GM21367 (cell line): Measurements from ENCODE around the gene RNASEH2C.
"Not testable (repeated sequence)": the region's sequence is repeated elsewhere in the genome, so short reads cannot be mapped to it uniquely, and the experiment has no call there.

Experiments
- ATAC-seq: cut with Tn5 transposase; IDR thresholded peaks from one replicate; pipeline ENCODE4 v1.9.1; 2021; ENCODE audit not compliant: unreplicated experiment

RNASEH2C gene

DNA sequence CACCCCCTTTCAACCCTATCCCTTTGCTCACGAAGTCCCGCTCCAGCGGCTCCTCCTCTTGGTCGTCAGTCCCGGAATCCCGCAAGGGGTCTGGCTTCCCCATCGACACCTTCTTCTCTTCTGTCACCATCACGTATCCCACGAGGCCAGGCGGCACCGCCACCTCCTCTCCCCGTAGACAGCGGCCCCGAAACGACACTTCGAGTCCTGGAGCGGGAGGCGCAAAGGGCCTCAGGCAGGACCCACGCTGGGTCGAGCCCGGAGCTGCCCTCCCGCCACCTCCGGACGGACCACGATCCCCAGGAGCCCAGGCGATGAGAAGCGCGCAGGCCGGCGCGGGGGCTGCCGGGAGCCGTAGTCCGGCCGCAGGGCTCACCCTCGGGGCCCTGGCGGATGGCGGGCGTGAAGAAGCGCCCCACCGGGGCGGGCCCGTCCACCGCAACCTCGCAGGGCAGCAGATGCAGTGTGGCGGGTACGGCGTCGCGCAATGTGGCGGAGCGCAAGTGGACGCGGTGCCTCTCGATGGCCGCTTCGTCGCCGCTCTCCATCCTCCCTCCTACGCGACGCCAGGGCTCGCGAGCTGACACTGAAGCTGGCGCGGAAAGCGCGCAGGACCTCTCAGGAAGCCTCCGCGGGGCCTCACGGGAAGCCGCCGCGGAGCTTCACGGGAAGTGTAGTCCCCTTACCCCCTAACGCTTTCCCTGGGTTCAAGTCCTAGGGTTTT lies at the start of gene RNASEH2C:
Gene RNASEH2C, minus strand, starts transcription at position 588 of the 724 bp plus-strand sequence. Its CDS starts 40 bp downstream, at position 548.
- peak; percentile 45 for ATAC-seq

DNA sequence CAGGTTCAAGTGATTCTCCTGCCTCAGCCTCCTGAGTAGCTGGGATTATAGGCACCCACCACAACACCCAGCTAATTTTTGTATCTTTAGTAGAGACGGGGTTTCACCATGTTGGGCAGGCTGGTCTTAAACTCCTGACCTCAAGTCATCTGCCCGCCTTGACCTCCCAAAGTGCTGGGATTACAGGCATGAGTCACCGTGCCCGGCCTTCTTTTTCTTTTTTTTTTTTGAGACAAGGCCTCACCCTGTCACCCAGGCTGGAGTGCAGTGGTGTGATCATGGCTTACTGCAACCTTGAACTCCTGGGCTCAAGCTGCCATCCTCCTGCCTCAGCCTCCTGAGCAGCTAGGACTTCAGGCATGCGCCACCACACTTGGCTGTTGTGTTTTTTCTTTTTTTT lies 47.2 kb upstream of the RNASEH2C start:
- ATAC-seq, result not testable (repeated sequence)

DNA sequence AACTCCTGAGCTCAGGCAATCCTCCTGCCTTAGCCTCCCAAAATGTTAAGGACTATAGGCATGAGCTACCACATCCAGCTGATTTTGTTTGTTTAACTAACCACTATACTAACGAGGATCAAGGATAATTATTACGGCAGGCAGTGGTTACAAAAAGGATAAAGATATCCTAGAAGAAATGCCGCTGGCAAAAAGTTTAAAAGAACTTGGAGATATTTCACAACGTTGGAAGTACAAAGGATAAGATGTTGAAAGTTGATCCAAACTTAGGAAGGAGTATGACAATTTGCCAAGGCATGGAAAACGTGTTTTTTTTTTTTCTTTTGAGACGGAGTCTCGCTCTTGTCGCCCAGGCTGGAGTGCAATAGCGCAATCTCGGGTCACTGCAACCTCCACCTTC lies 46.8 kb upstream of the RNASEH2C start:
- no peak for ATAC-seq

DNA sequence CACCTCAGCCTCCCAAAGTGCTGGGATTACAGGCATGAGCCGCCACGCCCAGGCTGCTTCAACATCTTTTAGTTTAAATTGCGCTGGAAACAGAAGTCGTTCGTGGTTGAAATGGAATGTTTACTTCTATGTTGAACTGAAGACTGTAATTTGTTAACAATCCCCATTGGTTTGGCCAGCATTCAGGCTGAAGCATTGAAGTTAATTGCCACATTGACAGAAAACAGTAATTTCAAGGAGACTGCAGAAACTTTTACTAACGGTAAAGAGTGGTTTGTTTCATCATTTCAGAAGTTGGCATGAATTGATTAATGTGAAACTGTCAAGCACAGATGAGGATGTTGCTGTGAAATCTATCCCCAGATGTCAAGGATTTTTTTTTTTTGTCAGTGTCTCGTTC lies 45.9 kb upstream of the RNASEH2C start:
- no peak for ATAC-seq

DNA sequence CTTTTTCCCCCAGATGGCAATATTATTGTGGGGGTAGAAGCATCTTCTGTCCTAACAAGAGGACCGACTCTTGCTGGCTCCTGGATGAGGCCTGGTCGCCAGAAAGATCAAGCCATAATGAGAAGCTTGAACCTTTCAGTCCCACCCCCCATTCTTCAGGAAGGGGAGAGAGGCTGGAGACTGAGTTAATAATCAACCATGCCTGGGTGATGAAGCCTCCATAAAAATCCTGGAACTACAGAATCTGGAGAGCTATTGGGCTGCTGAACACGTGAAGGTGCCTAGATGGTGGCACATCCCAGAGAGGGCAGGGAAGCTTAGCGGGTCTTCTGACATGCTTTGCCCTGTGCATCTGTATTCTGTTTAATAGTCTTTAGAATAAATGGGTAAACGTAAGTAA lies 43.8 kb upstream of the RNASEH2C start:
- ATAC-seq, result no peak

DNA sequence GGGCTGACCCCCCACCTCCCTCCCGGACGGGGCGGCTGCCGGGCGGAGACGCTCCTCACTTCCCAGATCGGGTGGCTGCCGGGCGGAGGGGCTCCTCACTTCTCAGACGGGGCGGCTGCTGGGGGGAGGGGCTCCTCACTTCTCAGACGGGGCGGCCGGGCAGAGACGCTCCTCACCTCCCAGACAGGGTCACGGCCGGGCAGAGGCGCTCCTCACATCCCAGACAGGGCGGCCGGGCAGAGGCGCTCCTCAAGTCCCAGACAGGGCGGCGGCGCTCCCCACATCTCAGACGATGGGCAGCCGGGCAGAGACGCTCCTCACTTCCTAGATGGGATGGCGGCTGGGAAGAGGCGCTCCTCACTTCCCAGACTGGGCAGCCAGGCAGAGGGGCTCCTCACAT lies 42.2 kb upstream of the RNASEH2C start:
- not testable (repeated sequence) for ATAC-seq

DNA sequence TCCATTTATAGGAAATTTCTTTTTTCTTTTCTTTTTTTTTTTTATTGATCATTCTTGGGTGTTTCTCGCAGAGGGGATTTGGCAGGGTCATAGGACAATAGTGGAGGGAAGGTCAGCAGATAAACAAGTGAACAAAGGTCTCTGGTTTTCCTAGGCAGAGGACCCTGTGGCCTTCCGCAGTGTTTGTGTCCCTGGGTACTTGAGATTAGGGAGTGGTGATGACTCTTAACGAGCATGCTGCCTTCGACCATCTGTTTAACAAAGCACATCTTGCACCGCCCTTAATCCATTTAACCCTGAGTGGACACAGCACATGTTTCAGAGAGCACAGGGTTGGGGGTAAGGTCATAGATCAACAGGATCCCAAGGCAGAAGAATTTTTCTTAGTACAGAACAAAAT lies 41.6 kb upstream of the RNASEH2C start:
- not testable (repeated sequence) for ATAC-seq

DNA sequence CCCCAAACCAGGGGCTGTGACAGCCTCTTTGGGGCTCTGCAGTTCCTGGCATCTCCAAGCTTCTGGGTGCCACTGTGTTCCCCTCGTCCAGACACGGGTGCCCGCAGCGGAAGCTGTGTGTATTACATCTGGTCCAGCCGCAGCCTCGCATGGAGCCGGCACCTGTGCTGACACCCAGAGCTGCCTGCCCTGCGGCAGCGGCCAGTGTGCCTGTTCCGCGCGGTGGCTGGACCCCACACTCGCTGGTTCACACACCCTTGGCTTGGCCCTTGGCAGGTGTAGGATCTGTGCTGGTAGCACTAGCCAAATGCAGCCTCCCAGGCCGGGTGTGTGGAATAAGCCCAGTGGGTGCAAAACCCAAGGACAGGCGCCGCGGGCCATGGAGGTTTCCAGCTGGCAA lies 24.5 kb upstream of the RNASEH2C start:
- no peak for ATAC-seq

DNA sequence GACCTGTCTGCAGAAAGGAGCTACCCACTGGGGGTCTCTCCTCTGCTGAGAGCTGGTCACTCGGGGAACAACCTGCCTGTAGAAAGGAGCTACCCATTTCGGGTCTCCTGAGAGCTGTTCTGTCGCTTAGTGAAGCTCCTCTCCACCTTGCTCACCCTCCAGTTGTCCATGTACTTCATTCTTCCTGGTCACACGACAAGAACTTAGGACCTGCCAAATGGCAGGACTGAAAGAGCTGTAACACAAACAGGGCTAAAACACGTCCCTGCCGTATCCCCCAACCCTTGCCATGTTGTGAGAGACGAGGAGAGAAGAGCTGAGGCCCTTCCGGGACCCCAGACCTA lies 24.1 kb upstream of the RNASEH2C start:
- ATAC-seq, result no peak

DNA sequence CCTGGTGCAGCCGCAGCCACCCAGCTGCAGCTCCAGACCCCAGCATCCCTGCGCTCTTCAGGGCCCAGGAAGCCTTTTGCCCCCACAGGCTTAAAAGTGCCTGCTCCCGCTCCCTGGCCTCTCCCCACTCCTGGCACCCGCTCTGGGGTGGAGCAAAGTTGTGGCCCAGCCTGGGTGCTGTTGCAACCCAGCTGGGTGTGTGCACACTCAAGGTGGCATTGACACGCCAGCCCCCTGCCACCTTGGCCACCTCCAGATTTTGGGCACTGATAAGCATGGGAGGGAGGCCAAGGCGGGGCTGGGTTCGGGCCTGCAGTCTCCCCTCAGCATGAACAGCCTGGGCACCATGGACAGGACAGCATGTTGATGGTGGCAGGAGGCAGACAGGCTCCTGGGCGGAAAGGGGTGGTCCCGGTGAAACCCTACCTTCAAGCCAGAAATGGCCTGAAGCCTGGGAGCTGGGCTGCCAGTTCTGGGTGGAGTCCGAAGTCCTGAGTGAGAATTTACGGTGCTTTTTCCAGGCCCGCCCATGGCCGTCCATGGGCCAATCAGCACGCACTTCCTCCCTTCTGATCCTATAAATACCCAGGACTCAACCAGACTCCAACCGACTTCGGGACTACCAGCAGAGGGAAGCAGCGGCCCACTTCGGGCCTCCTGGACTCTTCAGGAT lies 23.6 kb upstream of the RNASEH2C start:
- ATAC-seq, result no peak

DNA sequence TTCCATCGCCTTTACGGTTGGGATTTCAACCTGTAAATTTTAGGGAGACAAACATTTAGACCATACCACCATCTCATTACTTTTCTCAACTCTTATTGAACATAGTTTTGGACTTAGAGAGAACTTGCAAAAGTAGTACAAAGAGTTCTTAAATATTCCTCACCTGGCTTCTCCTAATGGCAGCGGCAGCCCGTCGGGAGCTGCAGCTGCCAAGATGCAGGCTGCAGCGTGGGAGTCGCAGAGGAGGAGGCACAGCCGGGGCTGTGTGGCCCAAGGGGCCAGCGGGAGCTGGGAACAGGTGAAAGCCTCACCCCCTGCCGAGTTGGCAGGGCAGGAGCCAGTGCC lies 23.1 kb upstream of the RNASEH2C start:
- ATAC-seq, result no peak

DNA sequence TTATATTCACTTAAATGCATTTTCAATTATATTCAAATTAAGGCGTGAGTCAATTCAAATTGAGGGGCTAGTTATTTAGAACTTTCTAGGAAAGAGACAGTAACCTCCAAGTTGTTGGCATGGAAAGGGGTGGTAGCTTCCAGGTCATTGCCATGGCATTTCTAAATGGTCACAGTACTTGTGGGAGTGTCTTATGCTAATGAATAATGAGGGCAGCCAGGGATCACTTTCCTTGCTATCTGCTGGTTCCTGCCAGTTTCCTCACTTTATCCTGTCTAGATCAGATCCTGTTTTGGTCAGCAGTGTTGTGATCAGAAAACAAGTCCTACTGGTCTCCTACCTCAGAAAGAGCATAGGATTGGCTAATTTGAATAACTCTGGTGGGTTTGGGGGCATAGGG lies 21.8 kb upstream of the RNASEH2C start:
- no peak for ATAC-seq

DNA sequence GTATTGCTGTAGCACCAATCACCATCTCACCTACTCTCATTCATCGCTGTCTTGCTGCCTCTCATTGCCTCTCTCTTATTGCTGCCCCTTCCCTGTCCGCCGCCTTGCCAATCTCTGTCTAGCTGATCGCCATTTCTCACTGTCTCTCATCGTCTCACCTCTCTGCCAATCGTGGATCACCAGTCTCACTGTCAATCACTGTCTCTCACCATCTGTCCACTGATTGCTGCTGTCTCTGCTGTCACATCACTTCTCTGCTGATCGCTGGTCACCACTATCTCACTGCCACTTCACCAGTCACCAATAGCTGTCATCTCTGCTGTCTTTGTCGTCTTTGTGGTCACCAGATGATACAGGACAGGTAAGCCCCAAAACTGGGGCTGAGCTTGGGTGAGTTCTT lies 20.6 kb upstream of the RNASEH2C start:
- ATAC-seq, result no peak

DNA sequence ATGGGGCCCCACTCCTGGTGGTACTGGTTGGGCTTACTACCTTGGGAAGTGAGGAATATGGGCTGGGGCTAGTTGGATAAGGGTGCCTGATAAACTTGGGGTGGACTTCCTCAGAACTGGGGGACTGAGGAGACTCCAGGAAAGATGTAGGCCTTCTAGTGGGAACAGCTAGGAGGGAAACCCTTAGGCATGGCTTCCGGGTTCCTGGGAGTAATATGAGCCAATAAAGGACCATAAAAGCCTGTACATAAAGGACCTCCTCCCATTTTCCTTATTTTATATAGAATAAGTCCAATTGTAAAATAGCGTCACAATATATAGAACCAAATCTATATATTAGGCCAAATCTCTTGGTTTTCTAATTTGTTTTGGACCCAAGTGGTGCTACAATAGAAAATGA lies 18.4 kb upstream of the RNASEH2C start:
- ATAC-seq, result no peak

DNA sequence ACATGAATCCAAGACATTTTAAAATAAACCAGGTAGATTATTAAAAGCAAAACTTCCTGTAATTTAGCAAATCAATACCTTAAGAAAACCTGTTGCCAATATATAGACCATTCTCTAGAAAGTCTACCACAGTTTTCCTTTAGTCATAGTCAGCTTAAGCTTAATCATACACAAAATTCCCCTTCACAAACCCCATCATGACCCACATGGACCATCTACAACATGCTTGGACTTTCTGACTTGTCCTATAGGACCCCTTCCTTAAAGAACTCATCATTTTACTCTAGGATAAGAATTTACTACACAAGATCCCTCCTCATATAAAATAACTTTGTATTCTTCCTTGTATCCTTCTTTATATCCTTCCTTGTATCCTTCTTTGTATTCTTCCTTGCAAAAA lies 16.2 kb upstream of the RNASEH2C start:
- no peak for ATAC-seq

DNA sequence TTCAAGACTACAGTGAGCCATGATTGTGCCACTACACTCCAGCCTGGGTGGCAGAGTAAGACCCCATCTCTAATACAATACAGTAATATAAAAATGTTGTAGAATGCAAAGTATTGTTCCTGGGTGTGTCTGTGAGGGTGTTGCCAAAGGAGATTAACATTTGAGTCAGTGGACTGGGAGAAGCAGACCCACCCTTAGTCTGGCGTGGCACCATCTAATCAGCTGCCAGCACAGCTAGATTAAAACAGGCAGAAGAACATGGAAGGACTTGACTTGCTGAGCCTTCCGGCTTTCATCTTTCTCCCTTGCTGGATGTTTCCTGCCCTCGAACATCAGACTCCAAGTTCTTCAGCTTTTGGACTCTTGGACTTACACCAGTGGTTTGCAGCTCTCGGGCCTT lies 14.5 kb upstream of the RNASEH2C start:
- ATAC-seq, result not testable (repeated sequence)

DNA sequence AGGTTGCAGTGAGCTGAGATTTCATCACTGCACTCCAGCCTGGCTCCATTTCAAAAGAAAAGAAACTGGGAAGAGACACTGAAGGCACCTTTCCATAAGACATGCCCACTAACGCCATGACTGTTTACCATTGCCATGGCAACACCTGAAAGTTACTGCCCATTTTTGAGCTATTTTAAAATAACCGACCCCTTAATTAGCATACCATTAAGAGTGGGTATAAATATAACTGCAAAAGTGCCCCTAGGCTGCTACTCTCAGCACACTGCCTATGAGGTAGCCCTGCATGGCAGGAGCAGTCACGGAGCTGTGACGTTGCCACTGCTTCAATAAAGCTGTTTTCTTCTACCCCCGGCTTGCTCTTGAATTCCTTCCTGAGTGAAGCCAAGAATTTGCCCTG lies 9.9 kb upstream of the RNASEH2C start:
- no peak for ATAC-seq

DNA sequence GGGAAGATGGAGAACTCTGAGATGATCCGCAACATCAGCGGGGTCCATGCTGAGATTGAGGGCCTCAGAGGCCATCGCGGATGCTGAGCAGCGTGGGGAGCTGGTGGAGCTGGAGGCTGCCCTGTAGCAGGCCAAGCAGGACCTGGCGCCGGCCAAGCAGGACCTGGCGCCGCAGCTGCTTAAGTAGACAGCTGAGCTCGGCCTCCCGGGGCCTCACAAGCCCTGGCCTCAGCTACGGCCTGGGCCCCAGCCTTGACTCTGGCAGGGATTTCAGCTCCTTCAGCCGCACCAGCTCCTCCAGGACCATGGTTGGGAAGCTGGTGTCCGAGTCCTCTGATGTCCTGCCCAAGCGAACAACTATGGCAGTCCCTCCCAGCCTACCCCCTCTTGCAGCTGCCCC lies 7.3 kb upstream of the RNASEH2C start:
- no peak for ATAC-seq

DNA sequence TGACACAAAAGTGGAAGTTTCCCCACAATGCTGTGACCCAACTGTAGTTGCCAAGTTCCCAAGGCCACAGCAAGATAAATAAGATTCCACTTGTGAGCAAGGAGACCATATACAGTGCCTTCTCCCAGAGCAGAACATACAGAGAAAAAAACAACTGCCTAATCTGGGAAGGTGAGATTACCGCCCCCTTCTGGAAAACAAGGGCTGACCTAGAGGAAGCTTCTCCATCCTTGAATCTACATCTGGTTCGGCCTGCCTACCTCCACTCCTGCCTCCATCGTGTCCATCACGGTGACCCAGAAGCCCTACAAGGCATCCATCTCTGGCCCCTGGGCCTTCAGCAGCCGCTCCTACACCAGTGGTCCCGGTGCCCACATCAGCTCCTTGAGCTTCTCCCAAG lies 6.1 kb upstream of the RNASEH2C start:
- no peak for ATAC-seq

DNA sequence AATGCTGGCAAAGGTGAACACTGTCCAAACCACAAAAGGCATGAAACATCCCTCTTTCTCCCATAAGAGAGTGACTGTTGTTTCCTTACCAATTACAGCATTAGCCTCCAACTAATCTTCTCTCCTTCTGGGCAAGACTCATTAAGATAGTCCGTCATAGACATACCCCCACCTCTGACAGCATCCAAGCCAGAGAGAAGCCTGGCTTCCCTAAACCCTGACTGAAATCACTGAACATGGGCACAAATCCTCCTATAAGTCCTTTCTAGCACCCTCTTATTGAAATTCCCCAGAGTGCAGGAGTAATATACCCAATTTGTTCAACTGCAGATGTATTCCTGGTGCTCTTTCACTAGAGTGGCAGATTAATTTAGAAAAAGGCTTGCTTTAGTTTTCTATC lies 1.7 kb upstream of the RNASEH2C start:
- ATAC-seq, result no peak

DNA sequence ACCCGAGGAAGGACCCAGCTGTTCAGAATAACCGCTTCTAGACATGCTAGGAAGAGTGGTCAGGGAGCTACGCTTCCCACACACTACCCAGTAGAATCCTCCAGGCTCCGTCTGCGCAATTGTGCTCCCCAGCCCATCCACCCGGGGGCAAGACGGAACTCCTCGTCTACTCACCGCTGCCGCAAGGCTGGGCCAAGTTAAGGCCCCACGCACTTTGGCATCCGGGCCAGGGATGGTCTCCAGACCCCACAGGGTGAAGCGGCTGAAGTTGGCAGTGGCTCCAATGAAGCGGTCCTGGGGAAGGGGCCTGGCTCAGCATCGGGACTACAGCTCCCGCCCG lies 757 bp downstream of the RNASEH2C start:
- no peak for ATAC-seq

DNA sequence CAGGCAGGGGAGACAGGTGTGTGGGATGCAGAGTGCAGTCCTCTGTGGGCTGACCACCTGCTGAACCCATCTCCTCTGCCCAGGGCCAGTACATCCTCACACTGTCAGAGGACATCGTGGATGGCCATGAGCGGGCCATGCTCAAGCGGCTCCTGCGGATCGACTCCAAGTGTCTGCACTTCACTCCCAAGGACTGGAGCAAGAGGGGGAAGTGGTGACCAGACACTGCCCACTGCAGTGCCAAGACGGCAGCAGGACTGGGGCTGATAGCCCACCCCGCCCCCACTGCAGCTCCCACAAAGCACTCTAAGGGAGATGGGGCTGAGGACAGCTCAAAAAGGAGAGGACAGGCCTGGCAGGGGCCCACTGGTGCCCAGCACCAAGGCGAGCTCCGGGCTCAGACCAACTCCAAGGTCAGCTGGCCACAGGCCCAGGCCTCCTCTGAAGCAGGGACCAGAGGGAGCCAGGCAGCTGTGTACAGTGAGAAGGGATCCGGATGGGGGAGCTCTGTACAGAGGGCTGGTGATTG lies 1.6 kb downstream of the RNASEH2C start:
- ATAC-seq, result no peak

DNA sequence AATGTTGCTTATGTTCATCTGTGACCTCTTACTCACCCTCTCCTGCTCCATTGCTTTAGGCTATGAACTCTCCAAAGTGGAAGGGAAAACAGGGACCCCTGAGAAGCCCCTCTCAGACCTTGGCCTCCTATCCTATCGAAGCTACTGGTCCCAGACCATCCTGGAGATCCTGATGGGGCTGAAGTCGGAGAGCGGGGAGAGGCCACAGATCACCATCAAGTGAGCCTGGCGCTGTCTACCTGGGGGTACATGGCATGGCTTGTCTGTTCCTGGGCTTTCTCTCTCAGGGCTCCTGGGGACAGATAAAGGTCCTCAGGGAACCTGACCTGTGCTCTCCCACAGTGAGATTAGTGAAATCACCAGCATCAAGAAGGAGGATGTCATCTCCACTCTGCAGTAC lies 2.1 kb downstream of the RNASEH2C start:
- no peak for ATAC-seq
